ENCODE results near the gene HMGB3. TPM values are rescaled to one million over a fixed set of nuclear protein-coding genes. Genes with fewer than 3 reads are reported as not detected.

The HMGB3 gene
- total and polyA plus RNA-seq, 8 donors: 30.2 to 180 (median 116) TPM

DNA sequence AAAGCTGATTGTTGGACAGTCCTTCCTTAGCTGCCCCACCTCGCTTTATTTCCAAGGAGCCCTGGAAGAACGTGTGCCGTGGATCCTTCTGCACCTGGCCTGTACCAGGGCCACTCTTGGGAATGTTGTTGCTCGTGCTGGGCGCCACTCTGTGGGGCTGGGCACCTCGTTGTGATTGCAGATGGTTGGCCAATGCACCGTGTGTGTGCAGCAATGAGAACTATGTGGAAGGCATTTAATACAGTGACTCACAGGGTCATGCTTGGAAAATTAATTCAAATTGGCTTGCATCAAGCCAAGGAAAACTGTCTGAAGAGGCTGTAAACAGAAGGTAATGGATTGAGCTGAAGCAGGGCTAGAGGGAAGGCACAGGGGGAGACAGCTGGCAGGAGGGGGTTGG lies 47.7 kb upstream of the HMGB3 start:
- no peaks in the 10 kb centered on the region for H3K9me3 ChIP-seq
- intact Hi-C loops (cut with DNase I): no loop called here
- TF ChIP-seq, protein P1, sequence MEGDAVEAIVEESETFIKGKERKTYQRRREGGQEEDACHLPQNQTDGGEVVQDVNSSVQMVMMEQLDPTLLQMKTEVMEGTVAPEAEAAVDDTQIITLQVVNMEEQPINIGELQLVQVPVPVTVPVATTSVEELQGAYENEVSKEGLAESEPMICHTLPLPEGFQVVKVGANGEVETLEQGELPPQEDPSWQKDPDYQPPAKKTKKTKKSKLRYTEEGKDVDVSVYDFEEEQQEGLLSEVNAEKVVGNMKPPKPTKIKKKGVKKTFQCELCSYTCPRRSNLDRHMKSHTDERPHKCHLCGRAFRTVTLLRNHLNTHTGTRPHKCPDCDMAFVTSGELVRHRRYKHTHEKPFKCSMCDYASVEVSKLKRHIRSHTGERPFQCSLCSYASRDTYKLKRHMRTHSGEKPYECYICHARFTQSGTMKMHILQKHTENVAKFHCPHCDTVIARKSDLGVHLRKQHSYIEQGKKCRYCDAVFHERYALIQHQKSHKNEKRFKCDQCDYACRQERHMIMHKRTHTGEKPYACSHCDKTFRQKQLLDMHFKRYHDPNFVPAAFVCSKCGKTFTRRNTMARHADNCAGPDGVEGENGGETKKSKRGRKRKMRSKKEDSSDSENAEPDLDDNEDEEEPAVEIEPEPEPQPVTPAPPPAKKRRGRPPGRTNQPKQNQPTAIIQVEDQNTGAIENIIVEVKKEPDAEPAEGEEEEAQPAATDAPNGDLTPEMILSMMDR (IDR thresholded peaks at IDR 0.05): no peak
- no peak for ATAC-seq
- no peak for DNase-seq
- no peak overlapping the region for H3K27ac ChIP-seq
- no peaks in the 10 kb centered on the region for H3K36me3 ChIP-seq
- H3K4me3 ChIP-seq: no peak overlapping the region
- H3K4me1 ChIP-seq: no peaks in the 10 kb centered on the region
- H3K27me3 ChIP-seq: no peaks in the 10 kb centered on the region

DNA sequence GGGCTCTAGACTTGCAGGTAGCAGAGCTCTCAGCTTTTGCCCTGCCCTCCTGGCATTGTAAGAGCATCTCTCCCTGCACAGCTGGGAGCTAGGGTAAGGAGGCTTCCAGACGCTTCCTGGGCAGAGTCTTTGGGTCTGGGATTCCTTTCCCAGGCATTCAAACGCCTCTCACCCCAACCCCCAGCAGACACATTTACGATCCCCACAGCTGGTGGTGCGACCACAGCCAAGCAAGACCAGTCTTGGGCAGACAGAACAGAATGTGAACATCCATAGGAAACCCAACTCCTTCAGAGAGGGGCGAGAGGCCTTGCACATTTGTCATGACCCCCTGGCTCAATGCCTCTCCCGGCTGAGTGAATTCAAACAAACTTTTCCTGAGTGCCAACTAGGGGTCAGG lies 46.6 kb upstream of the HMGB3 start:
- Histone ChIP-seq H3K27me3 (no peaks in the 10 kb centered on the region), H3K9me3 (no peaks in the 10 kb centered on the region), H3K4me1 (no peaks in the 10 kb centered on the region), H3K36me3 (no peaks in the 10 kb centered on the region), H3K27ac (no peak overlapping the region), H3K4me3 (no peak overlapping the region)
- intact Hi-C loops (cut with DNase I): no loop called here
- TF ChIP-seq, protein P1 (IDR thresholded peaks at IDR 0.05): no peak
- DNase-seq (no peak), ATAC-seq (no peak)

DNA sequence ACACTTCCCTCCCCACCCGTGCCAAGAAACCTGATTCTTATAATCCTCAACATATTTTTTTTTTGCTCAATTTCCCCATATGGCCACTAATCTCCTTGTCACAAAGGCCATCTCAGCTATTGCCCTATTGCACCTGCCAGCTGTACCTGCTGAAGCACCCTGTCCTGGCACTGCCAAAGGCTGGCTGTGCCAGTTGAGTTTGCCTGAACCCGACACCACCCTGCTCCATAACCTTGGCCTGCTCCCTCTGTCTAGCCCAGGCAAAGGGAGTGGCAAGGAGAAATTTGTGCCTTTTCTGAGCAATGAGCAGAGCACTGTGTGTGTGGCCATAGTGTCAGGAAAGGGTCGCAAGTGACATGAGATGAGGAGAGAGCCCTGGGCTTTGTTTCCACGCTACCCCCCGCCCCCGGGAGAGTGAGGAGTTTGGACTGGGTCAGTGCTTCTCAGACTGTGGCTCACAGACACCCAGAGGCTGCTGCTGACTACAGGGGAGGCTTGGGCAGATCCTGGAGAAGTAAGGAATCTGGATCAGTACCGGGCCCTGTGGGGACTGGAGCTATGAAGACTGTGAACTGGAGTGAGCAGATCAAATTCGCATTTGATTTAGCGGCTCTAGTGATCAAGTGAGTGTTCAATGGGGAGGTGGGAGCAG lies 42.2 kb upstream of the HMGB3 start:
- no peak overlapping the region for H3K27ac ChIP-seq
- no peaks in the 10 kb centered on the region for H3K27me3 ChIP-seq
- H3K9me3 ChIP-seq: no peaks in the 10 kb centered on the region
- no peak for DNase-seq
- no peak for ATAC-seq
- H3K4me1 ChIP-seq: no peaks in the 10 kb centered on the region
- TF ChIP-seq, protein P1 (IDR thresholded peaks at IDR 0.05): no peak
- no peaks in the 10 kb centered on the region for H3K36me3 ChIP-seq
- intact Hi-C loops (cut with DNase I): no loop called here
- H3K4me3 ChIP-seq: no peak overlapping the region

DNA sequence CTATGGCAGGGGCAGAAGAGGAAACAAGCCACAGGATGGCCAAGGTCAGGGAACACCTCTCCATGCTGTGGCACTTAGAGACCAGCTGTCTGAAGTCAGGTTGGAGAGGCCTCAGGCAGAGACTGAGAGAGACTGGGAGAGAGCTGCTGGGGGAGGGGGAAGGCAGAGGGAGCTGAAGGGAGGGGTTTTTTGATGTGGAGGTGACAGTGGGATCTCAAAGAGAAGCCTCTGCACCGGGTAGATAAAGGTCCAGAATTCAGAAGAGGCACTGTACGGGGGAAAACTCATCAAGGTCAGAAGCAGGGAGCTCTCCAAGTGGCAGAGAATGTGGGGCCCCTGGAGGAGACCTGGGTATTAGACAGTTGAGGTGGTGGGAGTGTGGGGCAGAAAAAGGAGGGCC lies 41.6 kb upstream of the HMGB3 start:
- Histone ChIP-seq H3K36me3 (no peaks in the 10 kb centered on the region), H3K27me3 (no peaks in the 10 kb centered on the region), H3K4me3 (no peak overlapping the region), H3K4me1 (no peaks in the 10 kb centered on the region), H3K9me3 (no peaks in the 10 kb centered on the region), H3K27ac (no peak overlapping the region)
- DNase-seq (no peak), ATAC-seq (no peak)
- TF ChIP-seq, protein P1 (IDR thresholded peaks at IDR 0.05): no peak
- intact Hi-C loops (cut with DNase I): no loop called here

DNA sequence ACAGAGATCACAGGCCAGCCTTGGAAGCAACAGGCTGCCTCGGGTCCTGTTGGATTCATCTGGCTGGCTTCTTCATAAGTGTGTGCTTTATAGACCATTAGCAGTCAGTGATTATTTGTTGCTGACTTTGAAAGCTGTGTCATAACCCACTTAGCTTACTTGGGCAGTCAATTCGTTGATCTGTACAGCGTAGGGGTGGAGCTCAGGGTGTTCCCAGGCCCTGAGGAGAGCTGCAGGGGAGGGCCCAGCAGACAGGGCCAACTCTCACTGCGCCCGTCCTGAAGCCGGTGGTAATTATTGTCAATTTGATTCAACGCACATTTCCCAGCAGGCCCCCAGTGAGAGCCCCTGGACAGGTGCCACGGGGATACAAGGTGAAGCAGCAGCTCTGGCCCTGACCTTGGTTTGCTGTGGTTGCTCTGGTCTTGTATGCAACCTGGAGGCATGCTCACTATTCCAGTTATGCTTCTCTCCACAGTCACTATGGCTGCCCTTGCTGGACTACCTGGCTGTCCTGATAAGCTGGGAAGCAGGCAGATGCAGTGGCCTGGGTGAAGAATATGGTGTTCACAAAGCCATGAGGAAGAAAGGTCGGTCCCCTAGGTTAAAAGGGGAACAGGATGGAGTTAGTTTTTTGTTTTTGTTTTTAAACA lies 40.1 kb upstream of the HMGB3 start:
- H3K4me1 ChIP-seq: no peaks in the 10 kb centered on the region
- H3K27me3 ChIP-seq: no peaks in the 10 kb centered on the region
- intact Hi-C loops (cut with DNase I): no loop called here
- no peak overlapping the region for H3K27ac ChIP-seq
- TF ChIP-seq, protein P1 (IDR thresholded peaks at IDR 0.05): no peak
- ATAC-seq: peak; percentile 35
- no peaks in the 10 kb centered on the region for H3K9me3 ChIP-seq
- no peak for DNase-seq
- no peak overlapping the region for H3K4me3 ChIP-seq
- H3K36me3 ChIP-seq: no peaks in the 10 kb centered on the region

Data from left lung (tissue), 10 donors.